Tongue (tissue), 2 donors: ENCODE results near the gene SMG6. TPM values are rescaled to one million over a fixed set of nuclear protein-coding genes. Genes with fewer than 3 reads are reported as not detected.
"Not testable (repeated sequence)": the region's sequence is repeated elsewhere in the genome, so short reads cannot be mapped to it uniquely, and the experiment has no call there.

ENCODE experiments used
- DNase-seq: peaks from one replicate; pipeline ENCODE4 v3.0.0-alpha.2; 2015
- total RNA-seq: library from RNA; depleted of rRNA; stranded (reverse); fragments of >200 nt; gene quantifications from one replicate; pipeline ENCODE4 v1.2.3, GENCODE V29; 2014

Gene SMG6
- total RNA-seq, 1 donor from 2014 or later, result 42.9 TPM

GRCh38 chr17:2263183-2264066 lies 40.2 kb downstream of the SMG6 start:
- DNase-seq, result peak; percentile 49

GRCh38 chr17:2262135-2262587 lies 41.4 kb downstream of the SMG6 start:
- no peak for DNase-seq

GRCh38 chr17:2259769-2260536 lies 43.6 kb downstream of the SMG6 start:
- DNase-seq, result peak; percentile 32

GRCh38 chr17:2258830-2259229 lies 44.8 kb downstream of the SMG6 start:
- DNase-seq, result not testable (repeated sequence)

GRCh38 chr17:2253768-2254406 lies 49.7 kb downstream of the SMG6 start:
- DNase-seq, result no peak

GRCh38 chr17:2253362-2253761 lies 50.2 kb downstream of the SMG6 start:
- no peak for DNase-seq

- no peak for DNase-seq
Observed at GRCh38 chr17:2251098-2251497, 52.5 kb downstream of the SMG6 start.

GRCh38 chr17:2250140-2251095 lies 53.2 kb downstream of the SMG6 start:
- no peak for DNase-seq

- no peak for DNase-seq
Observed at GRCh38 chr17:2247005-2247404, 56.6 kb downstream of the SMG6 start.

GRCh38 chr17:2244545-2245525 lies 58.8 kb downstream of the SMG6 start:
- DNase-seq, result peak; percentile 95

- DNase-seq, result no peak
Observed at GRCh38 chr17:2243953-2244352, 59.6 kb downstream of the SMG6 start.

- no peak for DNase-seq
Observed at GRCh38 chr17:2241823-2242222, 61.8 kb downstream of the SMG6 start.

GRCh38 chr17:2240541-2240940 lies 63.0 kb downstream of the SMG6 start:
- no peak for DNase-seq

- peak; percentile 53 for DNase-seq
Observed at GRCh38 chr17:2239882-2240430, 63.6 kb downstream of the SMG6 start.

- DNase-seq, result no peak
Observed at GRCh38 chr17:2239170-2239551, 64.4 kb downstream of the SMG6 start.

- peak; percentile 88 for DNase-seq
Observed at GRCh38 chr17:2238432-2239169, 65.0 kb downstream of the SMG6 start.

GRCh38 chr17:2237950-2238349 lies 65.6 kb downstream of the SMG6 start:
- no peak for DNase-seq

GRCh38 chr17:2237521-2237921 lies 66.1 kb downstream of the SMG6 start:
- peak; percentile 40 for DNase-seq

GRCh38 chr17:2235792-2236366 lies 67.7 kb downstream of the SMG6 start:
- peak; percentile 54 for DNase-seq
